SJCRH30 (cell line): ENCODE data around the gene ERCC6L. TPM values are rescaled to one million over a fixed set of nuclear protein-coding genes. Genes with fewer than 3 reads are reported as not detected.
A peak's percentile ranks its signal among the peaks of the same experiment; 100 is the strongest.
"Not testable (repeated sequence)": the region's sequence is repeated elsewhere in the genome, so short reads cannot be mapped to it uniquely, and the experiment has no call there.

ENCODE experiments used
- DNase-seq, 2 experiments: peaks; one replicate each; pipeline ENCODE4 v3.0.0-alpha.2; 2015 to 2020
- H3K27ac ChIP-seq: fragments of 250-450 bp; sonication (Bioruptor Pico); 2 replicates; pipeline ENCODE4 v1.5.1; 2020; ENCODE audit warnings: mild to moderate bottlenecking, moderate library complexity
- H3K27me3 ChIP-seq: fragments of 250-450 bp; sonication (Bioruptor Pico); 2 replicates; pipeline ENCODE4 v1.5.1; 2020; ENCODE audit warnings: mild to moderate bottlenecking, moderate library complexity
- H3K36me3 ChIP-seq: fragments of 250-450 bp; sonication (Bioruptor Pico); 2 replicates; pipeline ENCODE4 v1.5.1; 2020; ENCODE audit warnings: mild to moderate bottlenecking, moderate library complexity
- H3K4me1 ChIP-seq: fragments of 250-450 bp; sonication (Bioruptor Pico); 2 replicates; pipeline ENCODE4 v1.5.1; 2020; ENCODE audit warnings: mild to moderate bottlenecking, moderate library complexity
- H3K4me3 ChIP-seq: fragments of 250-450 bp; sonication (Bioruptor Pico); 2 replicates; pipeline ENCODE4 v1.5.1; 2020; ENCODE audit warnings: mild to moderate bottlenecking, moderate library complexity
- H3K9me3 ChIP-seq: fragments of 250-450 bp; sonication (Bioruptor Pico); replicated peaks from 2 replicates; pipeline ENCODE4 v1.5.1; 2020; ENCODE audit warnings: mild to moderate bottlenecking, moderate library complexity
- total RNA-seq: library from RNA; depleted of rRNA; stranded (reverse); fragments of >200 nt; shearing (Covaris generic); gene quantifications from 2 replicates; pipeline ENCODE4 v1.2.3, GENCODE V29; 2014

ERCC6L gene
- total RNA-seq, 1 experiment from 2014 or later = 36.6 TPM

DNA sequence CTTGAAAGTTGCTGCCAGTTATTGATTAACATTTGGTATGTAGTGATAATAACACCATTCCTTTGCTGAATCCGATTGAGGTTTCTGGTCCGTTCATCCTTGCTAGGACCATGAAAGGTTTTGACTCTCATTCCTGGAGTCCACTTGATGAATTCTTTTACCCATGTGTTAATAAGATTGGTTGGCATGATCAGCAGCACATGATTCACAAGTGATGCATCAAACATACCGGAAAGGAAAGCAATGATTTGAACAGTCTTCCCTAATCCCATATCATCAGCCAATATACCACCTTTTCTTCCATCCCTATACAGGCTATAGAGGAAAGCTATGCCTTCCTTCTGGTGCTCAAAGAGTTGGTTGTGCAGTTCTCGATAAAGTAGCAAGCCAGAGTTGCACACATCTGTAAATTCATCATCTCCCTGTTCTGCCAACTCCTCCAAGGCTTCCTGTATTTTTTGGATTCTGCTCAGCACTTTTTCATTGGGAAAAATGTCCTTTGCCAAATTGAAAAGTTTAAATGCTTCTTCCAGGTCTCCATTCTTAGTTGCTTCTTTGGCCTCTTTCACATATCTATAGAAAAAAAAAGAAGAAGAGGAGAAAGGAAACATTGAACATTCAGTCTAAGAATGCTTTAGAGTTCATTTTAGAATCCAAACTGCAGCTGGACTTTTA lies 30.6 kb downstream of the ERCC6L start:
- no peaks in the 10 kb centered on the region for H3K9me3 ChIP-seq
- H3K27me3 ChIP-seq = no peaks in the 10 kb centered on the region
- no peaks in the 10 kb centered on the region for H3K4me1 ChIP-seq
- peaks cover 50% of the 10 kb centered on the region for H3K36me3 ChIP-seq
- DNase-seq = no peak
- H3K27ac ChIP-seq = no peak overlapping the region
- H3K4me3 ChIP-seq = no peak overlapping the region

DNA sequence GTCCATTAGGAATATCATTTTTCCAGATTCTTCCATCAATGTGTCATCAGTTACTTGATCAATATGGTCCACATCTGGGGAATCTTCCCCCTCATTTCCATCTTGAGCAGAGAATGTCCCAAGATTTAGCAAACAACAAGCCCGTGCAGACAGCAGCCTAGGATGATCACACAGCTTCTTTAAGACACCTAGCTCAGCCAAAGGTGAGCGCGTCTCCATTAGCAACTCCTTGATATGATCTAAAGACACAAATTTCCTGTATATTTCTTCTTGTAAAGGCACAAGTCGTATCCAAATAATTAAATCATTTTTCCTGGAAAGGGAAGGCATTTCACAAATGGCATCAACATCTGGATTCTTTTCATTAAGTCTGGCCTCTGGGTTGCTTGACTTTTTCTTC lies 31.5 kb downstream of the ERCC6L start:
- peaks cover 50% of the 10 kb centered on the region for H3K36me3 ChIP-seq
- no peaks in the 10 kb centered on the region for H3K27me3 ChIP-seq
- no peak for DNase-seq
- no peak overlapping the region for H3K4me3 ChIP-seq
- H3K9me3 ChIP-seq = no peaks in the 10 kb centered on the region
- no peak overlapping the region for H3K27ac ChIP-seq
- no peaks in the 10 kb centered on the region for H3K4me1 ChIP-seq

DNA sequence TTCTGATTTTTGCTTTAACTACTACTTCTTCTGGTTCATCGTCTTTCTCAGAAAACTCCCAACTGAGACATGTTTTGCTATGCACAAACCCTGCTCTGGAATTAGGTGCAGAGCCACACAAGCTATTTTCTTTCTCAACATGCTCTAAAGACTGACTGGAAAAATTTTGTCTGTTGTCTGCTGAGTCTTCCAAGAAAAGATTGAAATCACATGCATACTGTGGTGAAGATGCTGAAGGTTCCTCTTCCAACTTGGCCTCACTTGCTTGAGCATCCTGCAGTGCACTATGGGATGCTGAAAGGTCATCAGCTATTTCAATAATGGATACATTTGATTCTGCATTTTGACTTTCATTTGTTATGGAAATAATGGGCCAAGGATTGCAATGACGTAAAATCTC lies 33.1 kb downstream of the ERCC6L start:
- no peaks in the 10 kb centered on the region for H3K9me3 ChIP-seq
- no peak for DNase-seq
- H3K27me3 ChIP-seq = no peaks in the 10 kb centered on the region
- no peak overlapping the region for H3K4me3 ChIP-seq
- peaks cover 47% of the 10 kb centered on the region for H3K36me3 ChIP-seq
- H3K4me1 ChIP-seq = no peaks in the 10 kb centered on the region
- no peak overlapping the region for H3K27ac ChIP-seq

DNA sequence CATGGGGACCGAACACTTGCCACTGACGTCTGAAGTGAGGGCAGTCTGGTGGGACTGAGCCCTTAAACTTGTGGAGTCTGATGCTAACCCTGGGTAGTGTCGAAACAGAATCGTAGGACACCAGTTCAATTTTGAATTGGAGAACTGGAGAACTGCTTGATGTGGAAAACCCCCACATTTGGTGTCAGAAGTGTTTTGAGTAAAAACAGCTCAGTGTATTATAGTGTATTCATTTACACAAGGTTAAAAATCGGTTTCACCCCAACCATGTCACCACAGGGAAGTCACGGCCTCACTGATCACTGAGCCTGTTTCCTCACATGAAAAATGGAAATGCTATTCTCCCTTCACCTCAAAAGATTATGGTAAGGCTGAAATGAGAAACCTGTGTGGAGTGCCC lies 35.4 kb downstream of the ERCC6L start:
- no peaks in the 10 kb centered on the region for H3K4me1 ChIP-seq

DNA sequence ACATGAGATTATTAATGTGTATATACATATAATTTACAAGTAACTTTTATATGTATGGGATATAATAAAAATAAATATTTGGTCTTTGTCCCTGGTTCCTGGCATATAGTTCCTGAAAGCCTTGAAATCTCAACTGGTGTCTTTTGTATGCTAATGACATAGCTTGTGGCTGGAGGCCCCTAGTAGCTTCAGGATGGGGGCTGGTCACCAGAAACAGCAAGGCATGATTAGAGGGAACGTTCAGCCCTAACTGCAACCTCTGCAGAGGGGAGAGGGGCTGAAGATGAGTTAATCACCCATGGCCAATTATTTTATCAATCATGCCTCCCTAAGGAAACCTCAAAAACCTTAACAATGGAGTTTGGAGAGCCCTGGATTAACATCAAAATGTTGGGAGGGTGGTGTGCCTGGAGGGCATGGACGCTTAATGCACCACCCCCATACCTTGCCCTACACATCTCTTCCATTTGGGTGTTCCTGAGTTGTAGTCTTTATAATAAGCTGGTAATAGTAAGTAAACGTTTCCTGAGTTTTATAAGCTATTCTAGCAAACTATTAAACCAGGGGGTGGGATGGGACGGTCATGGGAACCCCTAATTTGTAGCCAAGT lies 35.9 kb downstream of the ERCC6L start:
- DNase-seq = no peak
- no peaks in the 10 kb centered on the region for H3K4me1 ChIP-seq
- peaks cover 43% of the 10 kb centered on the region for H3K36me3 ChIP-seq
- H3K27me3 ChIP-seq = no peaks in the 10 kb centered on the region
- no peaks in the 10 kb centered on the region for H3K9me3 ChIP-seq
- no peak overlapping the region for H3K4me3 ChIP-seq
- H3K27ac ChIP-seq = no peak overlapping the region

More for the DNA sequence above, 35.4 kb downstream of the ERCC6L start:
- DNase-seq = no peak
- Histone ChIP-seq H3K27ac (no peak overlapping the region), H3K4me3 (no peak overlapping the region), H3K9me3 (no peaks in the 10 kb centered on the region), H3K27me3 (no peaks in the 10 kb centered on the region), H3K36me3 (peaks cover 44% of the 10 kb centered on the region)

DNA sequence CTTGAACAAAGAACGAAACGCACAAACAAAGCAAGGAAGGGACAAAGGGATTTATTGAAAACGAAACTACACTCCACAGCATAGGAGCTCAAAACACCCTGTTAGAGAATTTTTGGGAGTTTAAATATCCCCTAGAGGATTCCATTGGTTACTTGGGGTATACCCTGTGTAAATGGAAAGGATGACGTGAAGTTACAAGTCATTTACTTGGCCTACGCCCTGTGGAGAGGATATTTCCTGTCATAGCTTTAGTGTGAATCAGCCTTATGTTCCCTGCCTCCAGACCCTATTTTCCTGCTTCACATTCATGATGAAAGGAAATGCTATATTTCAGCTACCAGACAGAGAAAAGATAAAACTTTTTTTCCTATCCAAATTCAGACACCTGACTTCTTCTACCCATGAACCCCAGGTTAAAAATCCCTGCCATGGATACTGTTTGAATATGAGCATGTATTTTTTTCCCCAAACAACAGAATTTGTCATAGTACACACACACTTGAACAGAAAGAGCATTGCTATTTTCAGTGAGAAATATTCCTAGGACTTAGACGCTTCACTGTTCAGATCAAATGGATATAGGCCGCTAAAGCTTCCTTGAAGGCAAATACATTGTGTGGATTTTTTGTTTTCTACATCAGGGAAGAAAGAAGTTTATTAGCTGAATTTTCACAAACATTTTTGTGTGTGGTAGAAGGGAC lies 36.8 kb downstream of the ERCC6L start:
- no peaks in the 10 kb centered on the region for H3K27me3 ChIP-seq
- no peak for DNase-seq
- H3K9me3 ChIP-seq = no peaks in the 10 kb centered on the region
- H3K4me3 ChIP-seq = no peak overlapping the region
- H3K27ac ChIP-seq = no peak overlapping the region
- H3K36me3 ChIP-seq = peaks cover 39% of the 10 kb centered on the region
- H3K4me1 ChIP-seq = no peaks in the 10 kb centered on the region

DNA sequence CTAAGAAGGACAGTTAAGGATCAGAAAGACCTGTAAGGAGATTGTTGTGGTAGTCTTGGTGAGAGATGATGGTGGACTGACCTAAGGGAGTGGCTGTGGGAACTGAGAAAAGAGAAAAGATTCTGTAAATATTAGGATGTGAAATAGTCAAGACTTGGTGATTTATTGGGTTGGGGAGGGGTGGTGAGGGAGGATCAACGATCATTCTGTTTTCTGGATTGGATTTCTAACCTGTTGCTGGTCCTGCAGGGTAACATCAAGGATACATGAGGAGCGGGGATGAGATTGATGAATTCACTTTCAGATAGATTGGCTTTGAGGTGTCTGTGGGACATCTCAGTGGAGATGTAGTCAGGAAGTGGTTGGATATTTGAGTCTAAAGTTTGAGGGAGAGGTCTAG lies 55.9 kb downstream of the ERCC6L start:
- peak overlapping the region; percentile 78 for H3K4me3 ChIP-seq
- peaks cover 2% of the 10 kb centered on the region; the same call in 1 of the 2 replicates for H3K36me3 ChIP-seq
- no peaks in the 10 kb centered on the region for H3K27me3 ChIP-seq
- no peaks in the 10 kb centered on the region for H3K4me1 ChIP-seq
- H3K27ac ChIP-seq = no peak overlapping the region
- no peak for DNase-seq
- no peaks in the 10 kb centered on the region for H3K9me3 ChIP-seq

DNA sequence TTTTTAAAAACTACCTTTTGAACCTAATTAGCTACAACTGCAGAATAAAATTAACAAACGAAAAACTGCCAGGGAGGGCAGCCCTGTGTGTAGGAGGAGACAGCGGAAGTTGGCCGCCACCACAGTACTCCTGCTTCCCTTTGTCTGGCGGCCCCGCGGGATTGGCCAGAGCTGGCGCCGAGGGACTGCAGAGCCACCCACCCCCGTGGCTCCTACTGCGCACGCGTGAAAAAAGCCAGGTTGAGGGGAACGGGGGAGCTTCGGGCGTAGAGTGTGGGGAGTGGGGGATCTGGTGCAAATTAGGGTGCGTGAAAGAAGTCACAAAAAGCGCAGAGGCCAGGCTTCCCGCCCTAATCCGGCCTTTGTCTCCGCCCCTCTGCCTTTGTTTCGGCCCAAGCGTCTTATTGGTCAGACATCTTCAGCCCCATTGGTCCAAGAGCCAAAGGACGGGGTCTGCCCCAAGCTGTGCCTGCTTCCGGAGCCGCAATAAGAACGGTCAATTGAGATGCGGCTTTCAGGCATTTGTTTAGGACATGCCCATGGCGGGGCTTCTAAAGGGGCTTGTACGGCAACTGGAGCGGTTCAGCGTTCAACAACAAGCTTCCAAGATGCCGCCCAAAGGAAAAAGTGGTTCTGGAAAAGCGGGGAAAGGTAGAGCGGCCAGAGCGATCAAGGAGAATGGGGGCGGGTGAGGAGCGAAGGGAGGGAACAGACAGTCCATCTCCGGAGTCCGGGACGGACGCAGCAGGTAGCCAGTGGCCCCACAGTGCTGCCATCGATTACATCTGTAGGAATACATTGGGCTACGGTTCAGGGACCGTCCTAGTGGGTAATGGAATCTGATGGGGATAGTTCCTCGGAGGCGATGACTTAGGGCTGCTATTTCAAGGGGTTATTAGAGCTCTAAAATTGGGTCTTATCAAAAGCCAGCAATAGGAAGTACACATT lies 57.4 kb downstream of the ERCC6L start, which contains the start of gene PIN4:
PIN4 (plus strand) TSS at position 580 of the 948 bp plus-strand sequence; CDS start at position 609, 29 bp downstream.
- H3K27ac ChIP-seq = peak within 1 kb of the TSS; percentile 78
- H3K4me3 ChIP-seq = peak within 1 kb of the TSS; percentile 78
- H3K27me3 ChIP-seq = no peaks in the 10 kb centered on the region
- peak; percentile 98 to 99 for DNase-seq
- H3K4me1 ChIP-seq = no peaks in the 10 kb centered on the region
- no peaks in the 10 kb centered on the region for H3K9me3 ChIP-seq
- peaks cover 2% of the 10 kb centered on the region; the same call in 1 of the 2 replicates for H3K36me3 ChIP-seq

DNA sequence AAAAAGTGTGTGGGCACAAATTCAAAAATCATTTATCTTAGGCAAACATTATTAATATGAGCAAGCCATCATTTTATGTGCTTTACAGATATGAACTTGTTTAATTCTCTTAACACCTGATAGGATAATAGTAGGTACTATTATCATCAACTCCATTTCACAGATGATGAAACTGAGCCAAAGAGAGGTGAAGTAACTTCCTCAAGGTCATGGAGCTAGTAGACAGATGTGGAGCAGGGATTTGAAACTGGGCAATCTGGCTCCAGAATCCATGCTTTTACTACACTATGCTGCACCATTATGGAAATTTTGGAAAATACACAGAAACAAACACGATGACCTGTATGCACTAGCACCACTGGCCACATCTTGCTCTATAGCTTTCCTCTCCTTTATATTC lies 58.3 kb downstream of the ERCC6L start:
- Histone ChIP-seq H3K4me1 (no peaks in the 10 kb centered on the region), H3K27me3 (no peaks in the 10 kb centered on the region), H3K4me3 (peak overlapping the region; percentile 78), H3K9me3 (no peaks in the 10 kb centered on the region), H3K27ac (peak overlapping the region; percentile 78), H3K36me3 (peaks cover 2% of the 10 kb centered on the region; the same call in 1 of the 2 replicates)
- peak in 1 of 2 experiments; percentile 22 for DNase-seq

DNA sequence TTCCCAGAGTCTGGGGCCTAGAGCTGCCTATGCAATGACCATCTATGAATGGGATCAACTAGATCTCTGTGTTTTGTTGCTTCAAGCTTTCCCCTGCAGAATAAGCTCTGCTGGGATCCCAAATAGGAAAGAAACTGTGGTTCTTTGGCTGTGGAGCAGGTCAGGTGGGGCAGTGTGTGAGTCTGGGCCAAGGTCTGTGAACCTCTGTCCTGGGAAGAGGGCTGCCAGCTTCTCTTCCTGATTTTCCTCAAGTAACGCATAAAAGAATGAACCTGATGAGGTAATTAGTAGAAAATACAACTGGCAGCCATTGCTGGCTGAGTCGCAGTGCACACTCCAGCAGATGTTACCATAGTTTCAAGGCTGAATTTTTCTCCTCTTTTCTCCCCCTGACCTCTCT lies 61.8 kb downstream of the ERCC6L start:
- H3K27ac ChIP-seq = no peak overlapping the region
- no peaks in the 10 kb centered on the region for H3K27me3 ChIP-seq
- H3K4me1 ChIP-seq = no peaks in the 10 kb centered on the region
- no peak overlapping the region for H3K4me3 ChIP-seq
- no peak for DNase-seq
- no peaks in the 10 kb centered on the region for H3K36me3 ChIP-seq
- H3K9me3 ChIP-seq = no peaks in the 10 kb centered on the region

DNA sequence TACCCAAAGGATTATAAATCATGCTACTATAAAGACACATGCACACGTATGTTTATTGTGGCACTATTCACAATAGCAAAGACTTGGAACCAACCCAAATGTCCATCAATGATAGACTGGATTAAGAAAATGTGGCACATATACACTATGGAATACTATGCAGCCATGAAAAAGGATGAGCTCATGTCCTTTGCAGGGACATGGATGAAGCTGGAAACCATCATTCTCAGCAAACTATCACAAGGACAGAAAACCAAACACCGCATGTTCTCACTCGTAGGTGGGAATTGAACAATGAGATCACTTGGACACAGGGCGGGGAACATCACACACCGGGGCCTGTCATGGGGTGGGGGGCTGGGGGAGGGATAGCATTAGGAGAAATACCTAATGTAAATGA lies 62.5 kb downstream of the ERCC6L start:
- H3K27ac ChIP-seq, H3K36me3 ChIP-seq, H3K4me3 ChIP-seq, H3K4me1 ChIP-seq, H3K27me3 ChIP-seq, H3K9me3 ChIP-seq, DNase-seq: not testable (repeated sequence)

DNA sequence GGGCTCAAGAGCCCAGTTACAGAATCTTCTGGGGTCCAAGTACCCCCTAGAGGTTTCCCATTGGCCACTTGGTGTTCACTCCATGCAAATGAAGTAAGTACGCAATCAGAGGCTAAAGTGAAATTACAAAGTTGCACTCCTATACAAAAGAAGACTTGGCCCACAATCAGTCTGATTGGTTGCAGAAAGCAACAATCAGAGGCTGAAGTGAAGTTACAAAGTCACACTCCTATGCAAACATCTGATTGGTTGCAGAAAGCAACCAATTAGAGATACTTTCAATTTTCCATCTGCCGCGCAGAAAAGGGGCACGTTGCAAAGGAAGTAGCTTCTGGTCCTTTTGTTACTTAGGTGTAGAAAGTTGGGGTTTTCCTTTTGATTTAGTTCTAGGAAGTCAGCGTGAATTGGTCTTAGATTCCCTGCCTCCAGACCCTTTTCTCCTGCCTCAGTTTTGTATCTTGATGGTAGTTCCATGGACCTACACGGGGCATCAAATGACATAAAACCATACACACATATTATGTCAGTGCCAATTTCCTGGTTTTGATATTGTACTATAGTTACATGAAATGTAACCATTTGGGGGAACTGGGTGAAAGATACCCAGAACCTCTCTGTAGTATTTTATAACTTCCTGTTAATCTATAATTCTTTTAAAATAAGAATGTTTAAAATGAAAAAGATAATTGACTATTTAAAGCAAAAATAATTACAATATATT lies 69.7 kb downstream of the ERCC6L start:
- no peaks in the 10 kb centered on the region for H3K4me1 ChIP-seq
- H3K27ac ChIP-seq = no peak overlapping the region
- H3K4me3 ChIP-seq = peak overlapping the region; percentile 34
- no peaks in the 10 kb centered on the region for H3K9me3 ChIP-seq
- no peaks in the 10 kb centered on the region for H3K27me3 ChIP-seq
- no peaks in the 10 kb centered on the region for H3K36me3 ChIP-seq
- DNase-seq = peak; percentile 11 to 43

DNA sequence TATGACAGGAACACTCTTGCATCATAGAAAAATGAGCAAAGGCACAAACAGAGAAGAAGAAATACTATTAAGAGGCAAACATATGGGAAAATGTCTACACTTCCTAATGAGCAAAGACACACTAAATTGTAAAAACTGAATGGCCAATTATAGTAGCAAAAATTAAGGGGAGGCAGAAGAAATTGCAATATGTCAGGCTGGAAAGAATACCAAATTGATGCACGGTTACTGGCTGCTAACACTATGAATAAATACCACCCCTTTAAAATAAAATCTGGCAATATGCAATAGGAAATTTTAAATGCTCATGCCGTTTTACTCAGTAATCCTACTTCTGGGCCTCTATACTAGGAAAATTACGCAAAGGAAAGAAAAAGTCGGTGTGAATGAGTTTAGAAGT lies 73.3 kb downstream of the ERCC6L start:
- Histone ChIP-seq H3K9me3 (no peaks in the 10 kb centered on the region), H3K4me3 (no peak overlapping the region), H3K27ac (no peak overlapping the region), H3K27me3 (no peaks in the 10 kb centered on the region), H3K36me3 (no peaks in the 10 kb centered on the region), H3K4me1 (no peaks in the 10 kb centered on the region)
- DNase-seq = no peak

DNA sequence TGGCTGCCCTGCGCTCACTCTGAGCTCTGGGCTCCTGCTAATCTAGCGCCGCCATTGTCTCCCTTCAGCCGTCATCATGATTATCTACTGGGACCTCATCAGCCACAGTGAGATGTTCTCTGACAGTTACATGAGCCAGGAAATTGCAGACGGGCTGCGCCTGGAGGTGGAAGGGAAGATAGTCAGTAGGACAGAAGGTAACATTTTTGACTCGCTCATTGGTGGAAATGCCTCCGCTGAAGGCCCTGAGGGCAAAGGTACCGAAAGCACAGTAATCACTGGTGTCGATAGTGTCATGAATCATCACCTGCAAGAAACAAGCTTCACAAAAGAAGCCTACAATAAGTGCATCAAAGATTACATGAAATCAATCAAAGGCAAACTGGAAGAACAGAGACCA lies 79.1 kb downstream of the ERCC6L start:
- Histone ChIP-seq H3K27ac (no peak overlapping the region), H3K4me3 (no peak overlapping the region)

More for the DNA sequence above, 79.1 kb downstream of the ERCC6L start:
- Histone ChIP-seq H3K27me3 (no peaks in the 10 kb centered on the region), H3K4me1 (no peaks in the 10 kb centered on the region), H3K9me3 (no peaks in the 10 kb centered on the region), H3K36me3 (no peaks in the 10 kb centered on the region)
- DNase-seq = no peak
